Fibroblast of upper back skin (primary cell): Measurements from ENCODE around the gene COL4A3.

Experiments
- DNase-seq: peaks from one replicate; pipeline ENCODE4 v3.0.0-alpha.2; 2013

Gene COL4A3

DNA sequence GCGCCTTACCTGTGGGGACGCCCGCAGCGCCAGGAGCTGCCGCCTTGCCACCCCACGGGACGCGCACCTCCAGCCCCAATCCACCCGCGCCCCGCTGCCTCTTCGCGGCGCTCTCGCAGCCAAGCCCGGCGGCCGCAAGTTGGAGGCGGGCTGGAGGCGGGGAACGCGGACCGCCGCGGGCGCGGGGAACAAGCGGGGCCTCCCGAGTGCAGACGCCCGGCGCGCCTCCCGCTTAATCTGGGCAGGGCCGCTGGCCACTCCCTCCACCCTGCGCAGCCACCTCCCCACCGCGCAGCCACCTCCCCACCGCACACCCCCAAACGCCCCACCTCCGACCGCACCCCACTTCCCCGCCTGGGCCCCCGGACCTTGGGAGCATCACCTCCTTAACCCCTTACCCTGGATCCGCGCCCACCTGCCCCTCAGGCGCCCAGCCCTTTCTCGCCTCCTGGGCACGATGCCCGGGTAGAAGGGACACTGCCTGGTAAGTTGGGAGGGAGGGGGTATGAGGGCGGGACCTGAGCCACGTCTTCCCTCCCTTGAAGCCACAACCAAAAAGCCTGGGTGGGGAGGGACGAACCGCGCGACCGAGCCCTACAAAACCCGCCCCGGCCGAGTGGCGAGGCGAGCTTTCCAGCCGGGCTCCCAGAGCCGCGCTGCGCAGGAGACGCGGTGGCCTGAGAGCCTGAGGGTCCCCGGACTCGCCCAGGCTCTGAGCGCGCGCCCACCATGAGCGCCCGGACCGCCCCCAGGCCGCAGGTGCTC, at the start of gene COL4A3, which contains the start of gene COL4A4:
Gene COL4A3, plus strand, starts transcription at position 627 of the 765 bp plus-strand sequence. Its CDS starts 103 bp downstream, at position 730.
Gene COL4A4, minus strand, starts transcription at position 208 of the 765 bp plus-strand sequence. CDS start 16,722 bp downstream, outside the sequence.
- no peak for DNase-seq

GRCh38 chr2:227115761-227116160, 48.7 kb upstream of the COL4A3 start:
- DNase-seq = peak; percentile 31

GRCh38 chr2:227117027-227117426, 47.4 kb upstream of the COL4A3 start:
- DNase-seq = no peak

DNA sequence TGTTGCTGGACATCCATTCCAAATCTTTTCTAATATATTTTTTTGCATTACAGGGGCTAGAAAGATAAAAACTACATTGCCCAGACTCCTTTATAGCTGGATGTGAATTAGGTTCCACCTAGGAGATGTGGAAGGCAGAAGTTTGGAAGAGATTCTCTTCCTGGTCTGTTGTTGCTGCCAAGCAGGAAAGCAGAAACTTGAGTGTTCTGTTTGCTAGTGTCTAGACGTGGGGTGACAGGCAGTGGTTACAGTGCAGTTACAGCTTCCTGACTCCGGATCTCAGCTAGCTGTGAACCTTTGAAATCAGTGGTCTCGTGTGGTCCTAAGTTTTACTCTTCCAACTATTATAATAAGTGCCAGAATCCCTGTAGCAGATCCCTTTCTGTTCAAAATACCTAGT, 46.6 kb upstream of the COL4A3 start:
- DNase-seq = no peak

GRCh38 chr2:227118353-227118752, 46.1 kb upstream of the COL4A3 start:
- no peak for DNase-seq

- DNase-seq = no peak
Measured at GRCh38 chr2:227123697-227124096, 40.7 kb upstream of the COL4A3 start.

DNA sequence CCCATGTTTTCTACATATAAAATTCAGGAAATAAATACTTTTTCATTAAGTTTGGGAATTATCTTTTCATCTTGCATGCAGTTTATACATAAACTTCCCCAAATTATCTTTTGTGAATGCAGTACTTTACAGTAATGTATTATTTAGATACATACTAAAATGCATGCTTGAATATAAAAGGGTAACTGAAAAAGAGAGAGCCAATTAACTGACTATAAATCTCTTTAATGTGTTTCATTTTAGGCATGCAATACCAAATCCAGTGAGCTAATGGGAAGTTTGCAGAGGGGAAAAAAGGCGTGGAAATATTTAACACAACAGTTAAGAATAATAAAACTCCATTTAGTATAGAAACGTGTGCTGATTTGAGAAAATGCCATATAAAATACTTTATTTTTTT, 39.6 kb upstream of the COL4A3 start:
- DNase-seq = no peak

DNA sequence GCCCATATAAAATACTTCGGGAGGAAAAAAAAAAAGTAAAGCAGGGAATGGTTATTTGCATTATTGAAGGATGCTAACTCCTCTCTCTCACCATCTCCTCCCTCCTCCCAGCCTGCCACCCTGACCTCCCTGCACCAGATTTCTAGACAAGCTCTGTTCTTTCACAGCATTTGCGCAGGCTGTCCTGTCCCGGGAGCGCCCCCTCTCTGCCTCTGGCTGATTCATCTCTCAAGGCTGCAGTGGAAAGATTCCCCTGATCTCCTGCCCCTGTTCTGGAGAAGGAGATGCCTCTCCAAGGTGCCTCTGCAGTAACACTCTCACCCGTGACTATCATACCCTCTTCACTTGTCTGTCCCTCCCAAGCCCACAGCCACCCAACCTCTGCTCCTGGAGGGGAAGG, 38.9 kb upstream of the COL4A3 start:
- DNase-seq = no peak

DNA sequence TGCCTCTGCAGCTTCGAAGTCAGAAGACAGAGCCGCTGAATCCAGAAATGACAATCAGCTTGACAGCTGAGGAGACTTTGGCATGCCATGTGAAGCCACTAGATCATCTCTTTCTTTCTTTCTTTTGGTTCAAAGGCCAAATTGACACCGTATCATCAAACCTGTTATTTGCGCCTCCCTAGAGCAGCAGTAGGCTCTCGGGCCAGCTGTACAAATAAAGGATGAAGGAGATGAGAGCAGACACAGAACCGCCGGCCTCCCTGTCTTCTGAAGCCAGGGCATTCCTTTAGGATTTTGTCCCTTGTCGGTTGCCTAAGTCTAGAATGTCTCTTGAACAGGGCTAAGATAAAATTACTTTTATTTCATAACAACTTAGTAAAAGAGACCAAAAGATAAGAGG, 37.2 kb upstream of the COL4A3 start:
- no peak for DNase-seq

DNA sequence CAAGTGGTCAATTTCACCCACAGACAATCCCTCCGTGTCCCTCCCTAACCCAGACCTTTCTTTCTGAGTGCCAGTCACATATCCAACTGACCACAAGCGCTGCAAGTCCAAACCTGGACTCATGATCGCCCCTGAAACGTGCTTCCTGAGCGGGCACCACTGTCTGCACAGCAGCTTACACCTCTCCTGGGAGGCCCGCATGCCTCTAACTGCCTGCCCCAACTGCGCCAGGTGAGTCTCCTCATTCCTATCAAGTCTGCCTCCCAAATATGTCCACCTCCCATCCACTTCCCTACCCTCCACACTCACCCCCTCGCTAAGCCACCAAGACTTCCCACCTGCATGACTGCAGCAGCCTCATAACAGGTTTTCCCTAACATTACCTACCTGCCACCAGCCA, 33.8 kb upstream of the COL4A3 start:
- DNase-seq = no peak

DNA sequence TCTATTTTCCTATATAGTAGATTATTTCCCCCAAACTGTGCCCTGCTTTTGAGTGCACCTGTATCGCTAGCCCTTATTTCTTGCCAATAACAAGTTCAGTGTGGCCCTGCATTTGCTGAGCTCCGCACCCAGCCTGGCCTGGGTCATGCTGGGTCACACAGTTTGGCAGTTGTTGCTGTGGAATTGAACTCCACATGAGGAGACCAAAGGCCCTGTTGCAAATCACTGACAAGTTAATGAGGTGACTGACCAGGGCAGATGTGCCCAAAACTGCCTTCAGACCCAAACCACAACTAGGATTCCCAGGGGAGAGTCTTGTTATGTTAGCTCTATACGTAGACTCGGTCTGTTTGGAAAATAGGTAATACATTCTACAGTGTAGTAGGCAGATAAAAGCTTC, 31.4 kb upstream of the COL4A3 start:
- DNase-seq = no peak

GRCh38 chr2:227134591-227134990, 29.8 kb upstream of the COL4A3 start:
- DNase-seq = no peak

- no peak for DNase-seq
Measured at GRCh38 chr2:227141301-227141700, 23.1 kb upstream of the COL4A3 start.

DNA sequence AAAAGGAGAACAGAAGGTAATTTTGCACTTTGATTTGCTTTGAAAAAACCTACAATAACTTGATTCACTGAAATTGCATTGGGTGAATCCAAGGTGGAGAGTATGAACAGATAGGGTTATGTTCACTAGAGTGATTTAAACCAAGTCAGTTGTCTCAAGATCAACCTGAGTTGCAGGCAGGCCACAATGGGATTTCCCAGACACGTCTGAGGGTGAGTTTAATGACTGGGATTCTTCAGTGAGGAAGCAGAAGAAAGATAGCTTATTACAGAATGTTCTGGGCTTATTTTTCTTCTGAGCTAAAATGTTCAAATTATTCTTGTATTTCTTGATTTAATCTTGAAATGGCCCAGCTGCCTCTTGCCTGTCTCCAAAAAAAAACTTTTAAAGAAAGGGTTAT, 20.5 kb upstream of the COL4A3 start:
- no peak for DNase-seq

DNA sequence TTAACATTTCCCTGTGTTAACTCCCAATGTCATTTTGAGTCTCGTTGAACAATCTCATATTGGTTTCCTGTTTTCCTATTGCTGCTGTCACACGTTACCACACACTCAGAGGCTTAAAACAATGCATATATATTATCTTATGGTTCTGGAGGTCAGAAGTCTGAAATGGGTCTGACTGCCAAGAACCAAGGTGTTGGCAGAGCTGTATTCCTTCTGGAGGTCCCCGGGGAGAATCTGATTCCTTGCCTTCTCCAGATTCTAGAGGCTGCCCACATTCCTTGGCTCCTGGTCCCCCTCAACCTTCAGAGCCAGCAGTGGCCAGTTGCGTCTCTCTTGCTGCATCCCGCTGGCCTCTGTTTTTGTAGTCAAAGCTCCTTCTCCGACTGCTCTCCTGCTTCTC, 18.0 kb upstream of the COL4A3 start:
- DNase-seq = no peak

DNA sequence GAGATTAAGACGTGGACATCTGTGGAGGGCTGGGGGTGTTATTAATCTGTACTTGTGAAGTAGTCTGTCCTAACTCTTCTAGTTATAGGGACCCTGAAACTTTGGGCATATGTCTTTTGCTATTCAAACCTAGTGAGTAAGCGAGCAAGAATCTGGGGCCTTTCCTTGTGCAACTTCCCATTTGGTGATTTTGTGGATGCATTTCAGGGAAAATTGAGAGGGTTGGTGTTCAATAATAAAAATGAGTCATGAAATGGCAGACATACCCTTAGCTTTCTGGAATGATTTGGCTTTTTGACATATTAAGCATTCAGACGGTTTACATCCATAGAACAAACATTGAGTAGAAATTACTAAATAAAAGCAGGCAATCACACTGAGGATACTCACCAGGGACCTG, 17.4 kb upstream of the COL4A3 start:
- DNase-seq = peak; percentile 72

DNA sequence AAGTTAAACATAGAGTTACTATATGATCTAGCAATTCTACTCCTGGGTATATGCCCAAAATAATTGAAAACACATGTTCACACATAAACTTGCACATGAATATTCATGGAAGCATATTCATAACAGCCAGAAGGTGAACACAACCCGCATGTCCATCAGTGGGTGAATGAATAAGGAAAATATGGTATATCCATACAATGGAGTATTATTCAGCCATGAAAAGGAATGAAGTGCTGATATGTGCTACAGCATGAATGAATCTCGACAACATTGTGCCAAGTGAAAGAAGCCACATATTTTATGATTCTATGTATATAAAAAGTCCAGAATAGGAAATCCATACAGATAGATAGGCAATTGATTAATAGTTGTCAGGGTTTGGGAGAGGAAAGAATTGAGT, 16.3 kb upstream of the COL4A3 start:
- no peak for DNase-seq

GRCh38 chr2:227150222-227150936, 14.0 kb upstream of the COL4A3 start:
- DNase-seq = no peak

DNA sequence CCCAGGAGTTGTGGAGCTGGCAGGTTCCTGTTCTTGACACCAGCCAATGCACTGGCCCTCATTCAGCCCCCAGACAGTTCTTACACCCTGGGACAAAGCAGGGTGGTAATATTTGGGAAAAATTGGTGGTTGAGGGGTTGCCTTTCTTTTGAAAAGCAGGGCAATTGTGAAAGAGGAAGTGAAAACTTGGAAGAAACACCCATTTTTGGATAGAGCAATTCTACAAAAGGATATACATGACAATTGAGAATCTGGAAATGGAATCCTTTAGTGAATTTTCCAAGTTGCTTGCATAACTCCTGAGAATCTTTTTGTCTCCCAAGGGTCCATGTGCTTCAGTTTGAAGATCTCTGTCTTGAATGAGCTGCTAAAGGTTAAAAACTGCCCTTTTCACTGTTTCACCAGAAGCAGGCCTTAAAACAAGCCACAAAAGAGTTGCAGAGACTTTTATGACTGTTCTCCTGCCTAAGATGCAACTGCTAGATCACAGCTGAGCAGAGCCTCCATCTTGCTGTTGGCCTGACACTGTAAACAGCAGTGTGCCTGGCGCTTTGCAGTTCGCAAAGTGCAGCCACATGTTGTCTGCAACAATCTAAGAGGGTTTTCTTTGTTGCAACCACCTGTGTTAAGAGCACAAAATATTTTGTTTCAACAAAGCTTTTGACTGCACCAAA, 12.2 kb upstream of the COL4A3 start:
- no peak for DNase-seq

DNA sequence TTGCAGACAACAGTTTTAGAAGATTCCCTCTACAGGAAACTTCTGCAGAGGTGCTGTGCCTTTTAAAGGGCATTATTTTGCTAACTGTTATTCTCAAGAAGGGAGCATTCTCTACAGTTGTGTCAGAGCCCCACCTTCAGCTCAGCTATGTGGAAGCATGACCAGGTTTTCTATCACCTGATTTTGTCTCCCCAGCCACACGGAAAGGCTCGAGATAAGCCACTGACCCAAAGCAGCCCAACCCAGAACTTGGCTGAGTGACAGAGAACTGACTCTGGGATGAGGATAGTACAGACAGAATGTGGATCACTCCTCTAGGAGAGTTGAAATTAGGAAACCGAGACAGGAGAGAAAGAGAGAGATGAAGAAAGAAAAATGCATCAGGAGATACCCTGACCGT, 11.1 kb upstream of the COL4A3 start:
- no peak for DNase-seq

DNA sequence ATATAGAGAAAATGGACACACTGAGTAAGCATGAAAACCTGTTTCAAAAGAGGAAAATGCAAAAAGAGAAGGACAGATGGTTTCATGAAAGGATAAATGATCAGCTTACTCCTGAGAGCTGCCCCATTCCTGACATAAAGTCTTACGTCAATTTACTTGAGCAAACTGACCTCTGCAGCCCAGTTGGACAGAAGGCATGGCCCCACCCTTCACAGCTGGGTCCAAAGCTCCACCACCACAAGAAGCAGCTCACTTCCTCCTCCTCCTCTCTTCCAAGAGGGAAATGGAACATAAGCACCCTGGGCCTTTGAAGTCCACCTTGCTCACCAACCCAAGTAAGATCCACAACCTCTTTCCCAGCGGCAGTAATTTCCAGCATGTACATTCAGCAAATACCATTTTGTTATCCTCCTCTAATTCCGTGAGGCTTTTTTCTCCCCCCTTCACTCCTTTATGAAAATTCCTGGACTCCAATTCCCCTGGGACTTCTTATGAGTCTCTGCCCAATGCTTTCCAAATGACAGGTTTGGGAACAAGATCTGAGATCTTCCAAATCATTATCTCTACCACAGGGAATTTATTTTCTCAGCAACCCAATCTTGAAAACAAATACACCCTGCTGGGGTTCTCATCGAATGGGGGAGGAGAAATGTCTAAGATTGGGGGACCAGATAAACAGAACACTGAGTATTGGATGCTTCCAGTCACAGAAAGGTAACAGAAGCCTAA, 10.5 kb upstream of the COL4A3 start:
- no peak for DNase-seq

DNA sequence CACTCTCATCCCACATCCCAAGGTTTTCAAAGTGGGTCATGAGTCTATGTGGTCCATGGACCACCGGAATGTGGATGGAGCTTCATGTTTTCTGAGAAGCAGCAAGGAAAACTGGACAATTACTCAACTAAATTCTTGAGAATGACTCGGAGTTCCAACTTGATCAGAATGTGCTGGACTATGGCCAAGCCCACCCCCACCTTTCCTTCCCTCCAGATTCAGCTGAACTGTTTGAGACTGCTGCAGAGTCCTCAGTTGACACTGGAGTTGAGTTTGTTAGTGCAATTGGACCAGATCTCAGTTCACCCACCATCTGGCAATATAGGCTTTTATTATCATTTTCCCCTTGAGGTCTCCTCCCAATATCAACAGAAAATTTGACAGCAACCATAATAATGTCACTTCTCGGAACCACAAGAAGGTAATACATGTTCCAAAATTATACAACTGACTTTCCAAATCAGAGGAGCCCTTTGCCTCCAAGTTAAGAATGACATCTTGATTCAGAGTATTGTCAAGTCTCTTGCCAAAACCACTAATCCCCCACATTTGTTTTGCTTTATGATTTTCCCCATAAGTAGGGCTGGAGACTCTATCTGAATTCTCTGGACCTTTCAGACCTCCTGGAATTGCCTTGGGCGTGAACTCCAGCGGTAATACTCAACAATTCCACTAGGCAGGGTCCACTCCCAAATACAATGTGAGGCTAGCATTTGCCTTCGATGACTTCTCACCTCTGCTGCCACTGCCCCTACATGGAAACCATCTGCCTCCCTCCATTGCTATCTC, 9.2 kb upstream of the COL4A3 start:
- DNase-seq = peak; percentile 87
